Endothelial cell of umbilical vein (primary cell): ENCODE results near the gene B3GALT6. TPM values are rescaled to one million over a fixed set of nuclear protein-coding genes. Genes with fewer than 3 reads are reported as not detected.

Experiments used
- BruUV-seq: library from RNA; stranded (reverse); fragments of 400-500 nt; replicated peaks from 2 replicates; lab custom pipeline; 2021; lab: Mats Ljungman, UMichigan
- CTCF ChIA-PET: fragments of 300-600, 350-600 bp; sonication (Branson Sonifier 250); formaldehyde crosslinking; loops from one replicate; lab custom pipeline; 2021; ENCODE audit warnings: antibody characterized with exemption, inconsistent platforms; lab: Charles Lee
- POLR2A ChIA-PET: fragments of 300-600, 350-600 bp; sonication (Branson Sonifier 250); formaldehyde crosslinking; loops from one replicate; lab custom pipeline; 2021; ENCODE audit warnings: antibody characterized with exemption, inconsistent platforms; lab: Charles Lee
- DNase-seq: peaks from one replicate; pipeline ENCODE4 v3.0.0-alpha.2; 2011; ENCODE audit warnings: low read depth, low spot score
- FAIRE-seq: peaks from 2 replicates; lab custom pipeline; 2011; peaks lifted over from hg19 to GRCh38; lab: Jason Lieb, UNC
- H2AFZ ChIP-seq: 2 replicates; pipeline ENCODE4 v1.6.0; 2012; ENCODE audit warnings: low read depth, low read length, control low read depth, inconsistent platforms
- H3K27ac ChIP-seq: 2 replicates; pipeline ENCODE4 v1.5.1; 2011; ENCODE audit warnings: low read depth, mild to moderate bottlenecking, control low read depth, low read length, moderate library complexity; ENCODE audit not compliant: insufficient read depth
- H3K27me3 ChIP-seq, 2 experiments: 2 replicates each; pipeline versions ENCODE4 v1.6.0 to v1.6.1; 2011; ENCODE audit warnings: low read length in 2 of 2, mixed read lengths in 1 of 2; ENCODE audit not compliant: control insufficient read depth in 2 of 2, insufficient read depth in 2 of 2
- H3K36me3 ChIP-seq, 2 experiments: 2 replicates in 1 of 2; 3 replicates in 1 of 2; pipeline ENCODE4 v1.5.1; 2011; ENCODE audit warnings: low read length in 2 of 2, mild to moderate bottlenecking in 1 of 2, moderate library complexity in 1 of 2; ENCODE audit not compliant: control insufficient read depth in 2 of 2, insufficient read depth in 2 of 2; ENCODE audit errors: extremely low read depth in 1 of 2
- H3K4me1 ChIP-seq: 3 replicates; pipeline ENCODE4 v1.5.1; 2011; ENCODE audit warnings: mild to moderate bottlenecking, low read length; ENCODE audit not compliant: control insufficient read depth, insufficient read depth; ENCODE audit errors: extremely low read depth
- H3K4me2 ChIP-seq: 2 replicates; pipeline ENCODE4 v1.6.1; 2011; ENCODE audit warnings: low read length, control low read depth, mixed read lengths; ENCODE audit not compliant: insufficient read depth
- H3K4me3 ChIP-seq, 3 experiments: fragments of 200-600 bp in 1 of 3; sonication (generic), shearing (Covaris generic) in 1 of 3; replicated peaks in 1 of 3; 2 replicates each; pipeline ENCODE4 v1.5.1; 2011 to 2016; ENCODE audit warnings: control low read depth in 3 of 3, low read length in 3 of 3, mild to moderate bottlenecking in 2 of 3, inconsistent platforms in 1 of 3, low read depth in 1 of 3, moderate library complexity in 1 of 3; ENCODE audit not compliant: insufficient read depth in 1 of 3
- H3K79me2 ChIP-seq: 2 replicates; pipeline ENCODE4 v1.6.0; 2012; ENCODE audit warnings: low read length, inconsistent platforms; ENCODE audit not compliant: control insufficient read depth, insufficient read depth
- H3K9ac ChIP-seq: replicated peaks from 2 replicates; pipeline ENCODE3; 2011; ENCODE audit warnings: low read length, control low read depth; ENCODE audit not compliant: insufficient read depth; ENCODE audit errors: extremely low read depth
- H3K9me1 ChIP-seq: replicated peaks from 3 replicates; pipeline ENCODE4 v1.6.0; 2011; ENCODE audit warnings: mild to moderate bottlenecking, low read length; ENCODE audit not compliant: control insufficient read depth, insufficient read depth; ENCODE audit errors: extremely low read depth
- H3K9me3 ChIP-seq: replicated peaks from 2 replicates; pipeline ENCODE4 v1.5.1; 2012; ENCODE audit warnings: low read length, inconsistent platforms; ENCODE audit not compliant: control insufficient read depth, insufficient read depth
- H4K20me1 ChIP-seq: replicated peaks from 2 replicates; pipeline ENCODE3; 2011; ENCODE audit warnings: mild to moderate bottlenecking, low read length; ENCODE audit not compliant: control insufficient read depth, insufficient read depth; ENCODE audit errors: extremely low read depth
- CTCF ChIP-seq, 2 donors: IDR thresholded peaks; 1 replicate in 1 of 2; 2 replicates in 1 of 2; pipeline ENCODE4 v1.5.1; 2011; ENCODE audit warnings: low read length in 2 of 2, mild to moderate bottlenecking in 2 of 2, moderate library complexity in 2 of 2, control low read depth in 1 of 2, inconsistent platforms in 1 of 2, low read depth in 1 of 2; ENCODE audit not compliant: insufficient read depth in 1 of 2; ENCODE audit errors: extremely low read depth in 1 of 2
- EZH2 ChIP-seq: IDR thresholded peaks from 2 replicates; pipeline ENCODE4 v1.6.1; 2012; ENCODE audit warnings: borderline replicate concordance, low read depth, mild to moderate bottlenecking, moderate library complexity, low read length, inconsistent platforms; ENCODE audit not compliant: severe bottlenecking
- FOS ChIP-seq: IDR thresholded peaks from 2 replicates; pipeline ENCODE4 v1.6.1; 2011; ENCODE audit warnings: mild to moderate bottlenecking, low read length, moderate library complexity, borderline replicate concordance; ENCODE audit not compliant: insufficient read depth
- GATA2 ChIP-seq: IDR thresholded peaks from 2 replicates; pipeline ENCODE4 v1.7.0; 2011; ENCODE audit warnings: low read depth, mild to moderate bottlenecking, moderate library complexity, mixed read lengths, low read length; ENCODE audit not compliant: insufficient read length, insufficient read depth
- JUN ChIP-seq: IDR thresholded peaks from 2 replicates; pipeline ENCODE4 v1.6.1; 2011; ENCODE audit warnings: borderline replicate concordance, low read depth; ENCODE audit not compliant: insufficient read length, insufficient read depth
- MAX ChIP-seq: IDR thresholded peaks from 2 replicates; pipeline ENCODE4 v1.6.1; 2011; ENCODE audit not compliant: insufficient read depth, insufficient read length
- MYC ChIP-seq: IDR thresholded peaks from one replicate; pipeline ENCODE4 v1.6.1; 2011; ENCODE audit warnings: mild to moderate bottlenecking, low read depth, low read length
- POLR2A ChIP-seq: IDR thresholded peaks from 2 replicates; pipeline ENCODE4 v1.6.1; 2012; ENCODE audit warnings: low read depth, mild to moderate bottlenecking, control low read depth, low read length
- POLR2AphosphoS5 ChIP-seq: IDR thresholded peaks from 2 replicates; pipeline ENCODE4 v1.6.1; 2012; ENCODE audit warnings: low read depth, mild to moderate bottlenecking, control low read depth, low read length, moderate library complexity; ENCODE audit not compliant: insufficient read depth
- dilution Hi-C: fragments of 300-500 bp; cut with MboI; formaldehyde crosslinking; loops from one replicate; pipeline ENCODE4 v1.15.0; 2019; ENCODE audit warnings: low sequenced_read_pairs; ENCODE audit not compliant: extremely low pct_ligation_motif_present
- intact Hi-C: fragments of 100-400 bp; cut with micrococcal nuclease; formaldehyde crosslinking; loops from one replicate; pipeline ENCODE4 v1.10.0; 2022
- polyA plus RNA-seq, 4 experiments: library from polyadenylated mRNA; depleted of rRNA in 3 of 4; stranded (reverse) in 3 of 4; unstranded in 1 of 4; fragments of >200 nt; gene quantifications; 2 replicates each; pipeline versions ENCODE4 v1.2.1 to v1.2.3, GENCODE V29; 2011 to 2012; ENCODE audit warnings: missing spikeins in 1 of 4
- total RNA-seq: library from RNA; stranded (reverse); gene quantifications from 2 replicates; pipeline ENCODE4 v1.2.3, GENCODE V29; 2021

Gene B3GALT6
- total and polyA plus RNA-seq, 2 donors (not counting 3 experiments of a cell fraction or from before 2014, with no cell fraction given), result 24.6 to 34.1 TPM

DNA sequence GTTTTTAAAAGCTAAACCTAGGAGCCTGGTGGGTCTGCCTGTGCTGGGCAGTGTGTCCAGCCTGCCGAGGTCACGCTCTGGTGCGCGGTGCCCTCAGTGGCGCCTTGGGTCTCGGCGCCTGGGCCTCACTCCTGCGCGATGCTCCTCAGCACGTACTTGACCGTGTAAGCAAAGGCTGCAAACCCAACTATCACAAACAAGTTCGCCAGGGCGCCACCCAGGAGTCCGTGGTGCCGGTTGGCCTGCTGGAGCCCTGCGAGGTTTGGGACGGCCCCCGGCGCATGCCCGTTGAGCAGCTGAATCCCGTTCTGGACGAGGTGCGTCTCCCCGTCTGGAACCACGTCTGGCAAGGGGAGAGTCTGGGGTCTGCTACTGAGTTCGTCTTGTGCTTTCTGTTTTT, 23.0 kb downstream of the B3GALT6 start:
- H3K36me3 ChIP-seq, result peaks cover 0 to 24% of the 10 kb centered on the region in 2 experiments
- TF ChIP-seq GATA2, result no peak
- no peak for TF ChIP-seq EZH2
- TF ChIP-seq MYC, result no peak
- no peak for TF ChIP-seq POLR2AphosphoS5
- TF ChIP-seq JUN, result no peak
- no peak for TF ChIP-seq CTCF (IDR thresholded peaks at IDR 0.05; ENCODE audit: extremely low read depth in 1 of 2, insufficient read depth in 1 of 2, low read depth in 1 of 2, low read length in 2 of 2)
- no peak for TF ChIP-seq FOS
- TF ChIP-seq MAX, result no peak
- no peak for TF ChIP-seq POLR2A
- no peaks in the 10 kb centered on the region for H3K4me1 ChIP-seq
- no peak overlapping the region for H3K9ac ChIP-seq
- intact Hi-C loops, result no loop called here
- no peak overlapping the region for H3K4me2 ChIP-seq
- CTCF ChIA-PET, result interaction anchor here (1.2 kb wide), 1 partner anchor 253 kb away, joined by 3 read pairs; no protein-coding TSS in a partner anchor
- FAIRE-seq (no peak), DNase-seq (no peak)
- POLR2A ChIA-PET, result no interaction called here
- BruUV-seq, result TSS peak; percentile 56
- no peaks in the 10 kb centered on the region for H3K9me1 ChIP-seq
- no peaks in the 10 kb centered on the region for H3K27me3 ChIP-seq
- no peak overlapping the region for H3K4me3 ChIP-seq
- no peaks in the 10 kb centered on the region for H3K9me3 ChIP-seq
- peaks cover 3% of the 10 kb centered on the region for H3K79me2 ChIP-seq
- H3K27ac ChIP-seq, result no peak overlapping the region
- H2AFZ ChIP-seq, result no peak overlapping the region
- dilution Hi-C loops, result no loop called here
- H4K20me1 ChIP-seq, result no peaks in the 10 kb centered on the region
